ENCODE measurements around the gene ELAPOR1. TPM values are rescaled to one million over a fixed set of nuclear protein-coding genes. Genes with fewer than 3 reads are reported as not detected.

Gene ELAPOR1
- total and polyA plus RNA-seq, 9 of the 15 experiments (the other 6 are each of a cell fraction or from before 2014, with no cell fraction given), result 0.07 to 1.2 (median 0.18) TPM

- no peak for TF ChIP-seq MYBL2 (IDR thresholded peaks at IDR 0.05; ENCODE audit: low read depth)
- TF ChIP-seq MYBL2 (CRISPR knock-in tag; IDR thresholded peaks at IDR 0.05; ENCODE audit: borderline replicate concordance), result no peak
- no peak for TF ChIP-seq PTRF (tag; IDR thresholded peaks at IDR 0.05)
- no peak for TF ChIP-seq EZH2 (IDR thresholded peaks at IDR 0.05; ENCODE audit: borderline replicate concordance, low read depth, low read length)
- TF ChIP-seq SRF (CRISPR knock-in tag; IDR thresholded peaks at IDR 0.05), result no peak
- TF ChIP-seq ZNF511 (CRISPR knock-in tag; IDR thresholded peaks at IDR 0.05), result no peak
- no peak for TF ChIP-seq TAF7 (tag; IDR thresholded peaks at IDR 0.05)
- TF ChIP-seq STAT5A (IDR thresholded peaks at IDR 0.05; ENCODE audit: borderline replicate concordance, low read length), result no peak
- no peak for TF ChIP-seq RAD21 (CRISPR knock-in tag; conservative IDR thresholded peaks at IDR 0.05 in 1 of 2, IDR thresholded peaks at IDR 0.05 in 1 of 2)
- TF ChIP-seq HNRNPUL1 (IDR thresholded peaks at IDR 0.05; ENCODE audit: low read length), result no peak
- no peak for TF ChIP-seq PCBP2 (IDR thresholded peaks at IDR 0.05; ENCODE audit: low read depth, low read length, poor library complexity, severe bottlenecking)
- no peak for TF ChIP-seq AFF4 (CRISPR knock-in tag; IDR thresholded peaks at IDR 0.05)
- TF ChIP-seq CLOCK (CRISPR knock-in tag; IDR thresholded peaks at IDR 0.05; ENCODE audit: borderline replicate concordance), result no peak
- TF ChIP-seq EWSR1 (IDR thresholded peaks at IDR 0.05; ENCODE audit: borderline replicate concordance, low read depth, partially characterized antibody), result no peak
- TF ChIP-seq NFYB (IDR thresholded peaks at IDR 0.05; ENCODE audit: extremely low read depth, insufficient read length), result no peak
- TF ChIP-seq ZFPM2 (CRISPR knock-in tag; IDR thresholded peaks at IDR 0.05), result no peak
- TF ChIP-seq RBBP5 (IDR thresholded peaks at IDR 0.05; ENCODE audit: borderline replicate concordance, insufficient read depth, low read length, poor library complexity, severe bottlenecking), result no peak
- no peak for TF ChIP-seq ELF1 (tag; IDR thresholded peaks at IDR 0.05)
- TF ChIP-seq CBX8 (IDR thresholded peaks at IDR 0.05; ENCODE audit: borderline replicate concordance, extremely low read depth, low read depth, low read length, poor library complexity, severe bottlenecking), result no peak
- TF ChIP-seq CHD1 (IDR thresholded peaks at IDR 0.05; ENCODE audit: low read length), result no peak
- no peak for TF ChIP-seq PML (IDR thresholded peaks at IDR 0.05; ENCODE audit: low read length)
- no peak for TF ChIP-seq ZNF124 (CRISPR knock-in tag; IDR thresholded peaks at IDR 0.05)
Observed at GRCh38 chr1:109083923-109084322, 30.0 kb upstream of the ELAPOR1 start (continued).

Data from K562 (cell line).